H1 (cell line): ENCODE results near the gene TRIM47. TPM values are rescaled to one million over a fixed set of nuclear protein-coding genes. Genes with fewer than 3 reads are reported as not detected.

Experiments
- polyA plus RNA-seq, 7 experiments: library from polyadenylated mRNA; depleted of rRNA in 3 of 7; stranded (reverse) in 5 of 7; unstranded in 2 of 7; fragments of >200 nt in 5 of 7; fragments of 200-250 nt in 2 of 7; gene quantifications; 1 replicate in 5 of 7; 2 replicates in 1 of 7; 4 replicates in 1 of 7; pipeline versions ENCODE4 v1.2.1 to v1.2.3, GENCODE V29; 2011 to 2013; ENCODE audit warnings: missing spikeins in 2 of 7, mixed read lengths in 2 of 7
- total RNA-seq: library from RNA; stranded (reverse); fragmentation: NEBNext Ultra II Directional; extraction: Animal tissue kit (Norgen Biotek cat#: 25700); gene quantifications from 2 replicates; pipeline ENCODE4 v1.2.1, GENCODE V29; 2021
- TF ChIP-seq, protein P1 (sequence below): IDR thresholded peaks from 2 replicates; pipeline ENCODE4 v1.6.1; 2011; ENCODE audit warnings: low read depth, mild to moderate bottlenecking, low read length; ENCODE audit not compliant: insufficient read depth

Gene TRIM47
- total and polyA plus RNA-seq, 2 of the 8 experiments (the other 6 are each of a cell fraction or from before 2014, with no cell fraction given), result 6.3 to 6.4 TPM

GRCh38 chr17:75892556-75893224 lies 14.3 kb upstream of the TRIM47 start (continued):
- TF ChIP-seq, protein P1, sequence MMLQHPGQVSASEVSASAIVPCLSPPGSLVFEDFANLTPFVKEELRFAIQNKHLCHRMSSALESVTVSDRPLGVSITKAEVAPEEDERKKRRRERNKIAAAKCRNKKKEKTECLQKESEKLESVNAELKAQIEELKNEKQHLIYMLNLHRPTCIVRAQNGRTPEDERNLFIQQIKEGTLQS, result no peak
